Activated CD8-positive, alpha-beta memory T cell treated with anti-CD3 and anti-CD28 coated beads, Interleukin-2, amount 50 U/mL, for 24 hours (primary cell): ENCODE measurements around the gene BNC2.
"Not testable (repeated sequence)": the region's sequence is repeated elsewhere in the genome, so short reads cannot be mapped to it uniquely, and the experiment has no call there.

Source experiments
- DNase-seq: peaks from one replicate; pipeline ENCODE4 v3.0.0-alpha.2; 2020; ENCODE audit errors: extremely low read depth

BNC2 gene

GRCh38 chr9:16543225-16543624 is 327.2 kb downstream of the BNC2 start:
- no peak for DNase-seq

GRCh38 chr9:16542290-16542689 is 328.2 kb downstream of the BNC2 start:
- no peak for DNase-seq

- no peak for DNase-seq
Observed at GRCh38 chr9:16540743-16541613, 329.5 kb downstream of the BNC2 start.

- DNase-seq, result not testable (repeated sequence)
Observed at GRCh38 chr9:16539626-16540025, 330.8 kb downstream of the BNC2 start.

GRCh38 chr9:16535555-16535954 is 334.9 kb downstream of the BNC2 start:
- DNase-seq, result no peak

- no peak for DNase-seq
Observed at GRCh38 chr9:16532681-16533450, 337.6 kb downstream of the BNC2 start.

- DNase-seq, result no peak
Observed at GRCh38 chr9:16532272-16532671, 338.2 kb downstream of the BNC2 start.

- DNase-seq, result no peak
Observed at GRCh38 chr9:16530669-16531642, 339.5 kb downstream of the BNC2 start.

GRCh38 chr9:16527573-16527972 is 342.9 kb downstream of the BNC2 start:
- no peak for DNase-seq

GRCh38 chr9:16526380-16526779 is 344.1 kb downstream of the BNC2 start:
- no peak for DNase-seq

GRCh38 chr9:16524823-16525222 is 345.6 kb downstream of the BNC2 start:
- DNase-seq, result no peak

- no peak for DNase-seq
Observed at GRCh38 chr9:16524078-16524477, 346.4 kb downstream of the BNC2 start.

GRCh38 chr9:16521868-16522411 is 348.5 kb downstream of the BNC2 start:
- no peak for DNase-seq

GRCh38 chr9:16519001-16519400 is 351.5 kb downstream of the BNC2 start:
- no peak for DNase-seq

GRCh38 chr9:16516891-16517290 is 353.6 kb downstream of the BNC2 start:
- no peak for DNase-seq

GRCh38 chr9:16515879-16516301 is 354.6 kb downstream of the BNC2 start:
- no peak for DNase-seq

- no peak for DNase-seq
Observed at GRCh38 chr9:16515207-16515606, 355.3 kb downstream of the BNC2 start.

GRCh38 chr9:16514131-16514530 is 356.3 kb downstream of the BNC2 start:
- DNase-seq, result no peak

- DNase-seq, result no peak
Observed at GRCh38 chr9:16512281-16512680, 358.2 kb downstream of the BNC2 start.

GRCh38 chr9:16510482-16510881 is 360.0 kb downstream of the BNC2 start:
- no peak for DNase-seq

GRCh38 chr9:16509997-16510396 is 360.5 kb downstream of the BNC2 start:
- DNase-seq, result no peak
